ENCODE measurements around the gene ETV1. TPM values are rescaled to one million over a fixed set of nuclear protein-coding genes. Genes with fewer than 3 reads are reported as not detected.

The ETV1 gene
- total RNA-seq, 1 experiment from 2014 or later = 23.3 TPM

DNA sequence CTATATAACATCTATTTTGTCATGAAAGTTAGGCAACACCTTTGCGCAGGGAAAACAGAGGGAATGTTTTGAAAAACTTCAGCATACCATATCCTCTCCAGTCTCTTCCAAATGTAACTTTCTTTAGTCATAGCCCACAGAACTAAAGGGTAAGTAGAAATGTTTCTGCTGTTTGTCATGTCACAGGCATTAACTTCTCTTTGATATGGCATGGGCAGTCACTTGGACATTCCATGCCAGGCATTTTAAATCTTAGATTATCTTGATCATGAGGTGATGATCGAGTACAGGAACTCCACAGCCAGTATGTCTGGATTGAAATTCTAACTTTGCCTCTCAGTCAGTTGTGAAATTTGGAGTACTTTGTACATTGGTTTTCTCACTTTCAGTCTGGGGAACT is 27.5 kb upstream of the ETV1 start:
- Histone ChIP-seq H3K27ac (ENCODE audit: low read depth, low read length) (no peak overlapping the region), H3K9me2 (ENCODE audit: insufficient read depth) (no peaks in the 10 kb centered on the region), H3K4me1 (ENCODE audit: control insufficient read depth in 1 of 2, insufficient read depth in 2 of 2, low read length in 2 of 2) (peaks cover 5 to 15% of the 10 kb centered on the region in 2 experiments; a peak in 3 of 4 replicates), H3K36me3 (ENCODE audit: control insufficient read depth in 1 of 2, insufficient read depth in 2 of 2, low read length in 2 of 2) (no peaks in the 10 kb centered on the region), H3K27me3 (ENCODE audit: insufficient read depth, low read length) (no peaks in the 10 kb centered on the region), H3K79me2 (ENCODE audit: insufficient read depth, low read length) (no peaks in the 10 kb centered on the region), H4K20me1 (ENCODE audit: insufficient read depth) (no peaks in the 10 kb centered on the region), H3K9me3 (ENCODE audit: control insufficient read depth in 1 of 2, insufficient read depth in 1 of 2, low read depth in 1 of 2, low read length in 2 of 2) (no peaks in the 10 kb centered on the region), H2AFZ (ENCODE audit: low read depth, low read length, poor library complexity, severe bottlenecking) (no peak overlapping the region), H3K9ac (ENCODE audit: low read length) (no peak overlapping the region), H3K4me3 (replicated peaks in 1 of 2; ENCODE audit: low read depth in 1 of 2, low read length in 2 of 2) (no peak overlapping the region), H3K4me2 (ENCODE audit: low read length) (no peak overlapping the region)
- ChIA-PET POLR2A (no interaction called here), CTCF (no interaction called here), RAD21 (ENCODE audit: low non-redundant PET in 1 of 2, low total read pairs in 2 of 2, uncharacterized antibody in 2 of 2, unreplicated experiment in 2 of 2) (no interaction called here)
- no peak for ATAC-seq
- intact Hi-C loops (cut with micrococcal nuclease) = no loop called here
- no peak for TF ChIP-seq EZH2 (IDR thresholded peaks at IDR 0.05)
- TF ChIP-seq, protein P1, sequence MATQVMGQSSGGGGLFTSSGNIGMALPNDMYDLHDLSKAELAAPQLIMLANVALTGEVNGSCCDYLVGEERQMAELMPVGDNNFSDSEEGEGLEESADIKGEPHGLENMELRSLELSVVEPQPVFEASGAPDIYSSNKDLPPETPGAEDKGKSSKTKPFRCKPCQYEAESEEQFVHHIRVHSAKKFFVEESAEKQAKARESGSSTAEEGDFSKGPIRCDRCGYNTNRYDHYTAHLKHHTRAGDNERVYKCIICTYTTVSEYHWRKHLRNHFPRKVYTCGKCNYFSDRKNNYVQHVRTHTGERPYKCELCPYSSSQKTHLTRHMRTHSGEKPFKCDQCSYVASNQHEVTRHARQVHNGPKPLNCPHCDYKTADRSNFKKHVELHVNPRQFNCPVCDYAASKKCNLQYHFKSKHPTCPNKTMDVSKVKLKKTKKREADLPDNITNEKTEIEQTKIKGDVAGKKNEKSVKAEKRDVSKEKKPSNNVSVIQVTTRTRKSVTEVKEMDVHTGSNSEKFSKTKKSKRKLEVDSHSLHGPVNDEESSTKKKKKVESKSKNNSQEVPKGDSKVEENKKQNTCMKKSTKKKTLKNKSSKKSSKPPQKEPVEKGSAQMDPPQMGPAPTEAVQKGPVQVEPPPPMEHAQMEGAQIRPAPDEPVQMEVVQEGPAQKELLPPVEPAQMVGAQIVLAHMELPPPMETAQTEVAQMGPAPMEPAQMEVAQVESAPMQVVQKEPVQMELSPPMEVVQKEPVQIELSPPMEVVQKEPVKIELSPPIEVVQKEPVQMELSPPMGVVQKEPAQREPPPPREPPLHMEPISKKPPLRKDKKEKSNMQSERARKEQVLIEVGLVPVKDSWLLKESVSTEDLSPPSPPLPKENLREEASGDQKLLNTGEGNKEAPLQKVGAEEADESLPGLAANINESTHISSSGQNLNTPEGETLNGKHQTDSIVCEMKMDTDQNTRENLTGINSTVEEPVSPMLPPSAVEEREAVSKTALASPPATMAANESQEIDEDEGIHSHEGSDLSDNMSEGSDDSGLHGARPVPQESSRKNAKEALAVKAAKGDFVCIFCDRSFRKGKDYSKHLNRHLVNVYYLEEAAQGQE (IDR thresholded peaks at IDR 0.05; ENCODE audit: low read depth) = no peak
- TF ChIP-seq ZBTB33 (IDR thresholded peaks at IDR 0.05; ENCODE audit: extremely low read depth, insufficient replicate concordance, low read length) = no peak
- no peak for TF ChIP-seq EZH2phosphoT487 (IDR thresholded peaks at IDR 0.05; ENCODE audit: borderline replicate concordance)
- TF ChIP-seq RAD21 (IDR thresholded peaks at IDR 0.05; ENCODE audit: low read depth) = no peak
- TF ChIP-seq ZNF274 (IDR thresholded peaks at IDR 0.05; ENCODE audit: low read depth, low read length) = no peak
- no peak for TF ChIP-seq POLR2A (IDR thresholded peaks at IDR 0.05; ENCODE audit: borderline replicate concordance, extremely low read depth, insufficient read depth, insufficient read length)
- no peak for TF ChIP-seq CBX3 (IDR thresholded peaks at IDR 0.05; ENCODE audit: low read depth)
- no peak for TF ChIP-seq SP1 (IDR thresholded peaks at IDR 0.05; ENCODE audit: low read depth)
- TF ChIP-seq, protein P2, sequence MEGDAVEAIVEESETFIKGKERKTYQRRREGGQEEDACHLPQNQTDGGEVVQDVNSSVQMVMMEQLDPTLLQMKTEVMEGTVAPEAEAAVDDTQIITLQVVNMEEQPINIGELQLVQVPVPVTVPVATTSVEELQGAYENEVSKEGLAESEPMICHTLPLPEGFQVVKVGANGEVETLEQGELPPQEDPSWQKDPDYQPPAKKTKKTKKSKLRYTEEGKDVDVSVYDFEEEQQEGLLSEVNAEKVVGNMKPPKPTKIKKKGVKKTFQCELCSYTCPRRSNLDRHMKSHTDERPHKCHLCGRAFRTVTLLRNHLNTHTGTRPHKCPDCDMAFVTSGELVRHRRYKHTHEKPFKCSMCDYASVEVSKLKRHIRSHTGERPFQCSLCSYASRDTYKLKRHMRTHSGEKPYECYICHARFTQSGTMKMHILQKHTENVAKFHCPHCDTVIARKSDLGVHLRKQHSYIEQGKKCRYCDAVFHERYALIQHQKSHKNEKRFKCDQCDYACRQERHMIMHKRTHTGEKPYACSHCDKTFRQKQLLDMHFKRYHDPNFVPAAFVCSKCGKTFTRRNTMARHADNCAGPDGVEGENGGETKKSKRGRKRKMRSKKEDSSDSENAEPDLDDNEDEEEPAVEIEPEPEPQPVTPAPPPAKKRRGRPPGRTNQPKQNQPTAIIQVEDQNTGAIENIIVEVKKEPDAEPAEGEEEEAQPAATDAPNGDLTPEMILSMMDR (IDR thresholded peaks at IDR 0.05 in 2 of 3, conservative IDR thresholded peaks at IDR 0.05 in 1 of 3; ENCODE audit: borderline replicate concordance in 1 of 3, insufficient read depth in 1 of 3, low read depth in 2 of 3, low read length in 2 of 3) = no peak
- TF ChIP-seq ELF1 (IDR thresholded peaks at IDR 0.05; ENCODE audit: borderline replicate concordance, low read depth) = no peak
- no peak for TF ChIP-seq POLR2AphosphoS5 (IDR thresholded peaks at IDR 0.05; ENCODE audit: low read depth, low read length)
- no peak for TF ChIP-seq YY1 (IDR thresholded peaks at IDR 0.05; ENCODE audit: extremely low read depth, insufficient replicate concordance, low read depth, low read length)
- no peak for TF ChIP-seq SIN3A (IDR thresholded peaks at IDR 0.05; ENCODE audit: low read depth)
- BruUV-seq (replicated peaks) = no TSS peak
- DNase-seq (ENCODE audit: low read depth, low spot score) = no peak
